ENCODE data around the gene TFDP1.

TFDP1 gene

GRCh38 chr13:113634279-113635047 is 49.9 kb downstream of the TFDP1 start:
- no peak for DNase-seq

DNA sequence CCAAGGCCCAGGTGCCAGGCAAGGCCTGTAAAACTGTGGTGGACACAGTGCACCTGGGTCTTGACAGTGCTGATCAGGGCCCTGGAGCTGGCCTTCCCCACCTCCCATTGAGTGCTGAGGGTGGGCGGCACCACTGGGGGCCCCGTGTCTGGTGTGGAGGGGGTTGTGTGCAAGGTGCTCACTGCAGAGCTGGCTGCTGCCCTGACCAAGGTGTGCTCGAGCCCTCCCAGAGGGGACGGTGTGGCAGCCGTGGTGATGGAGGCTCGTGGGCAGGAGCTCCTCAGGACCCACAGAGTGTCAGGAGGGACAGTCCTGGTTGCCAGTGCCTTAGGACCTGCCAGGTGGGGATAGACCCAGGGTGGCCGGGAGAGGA is 50.5 kb downstream of the TFDP1 start:
- no peak for DNase-seq

DNA sequence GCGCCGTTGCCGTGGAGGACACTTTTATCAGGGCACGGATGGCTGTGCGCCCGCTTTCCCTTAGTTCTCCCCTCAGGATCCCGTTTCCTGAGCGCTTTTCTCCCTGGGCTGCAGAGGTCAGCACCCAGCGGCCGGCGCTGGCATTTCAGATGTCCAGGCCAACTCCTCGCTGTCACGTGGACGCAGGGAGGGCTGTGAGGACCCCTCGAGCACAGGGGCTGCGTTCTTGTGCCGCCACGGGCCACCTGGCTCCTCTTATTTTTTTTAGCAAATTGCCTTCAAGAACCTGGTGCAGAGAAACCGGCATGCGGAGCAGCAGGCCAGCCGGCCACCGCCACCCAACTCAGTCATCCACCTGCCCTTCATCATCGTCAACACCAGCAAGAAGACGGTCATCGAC is 51.2 kb downstream of the TFDP1 start:
- no peak for DNase-seq

GRCh38 chr13:113636266-113636963 is 51.9 kb downstream of the TFDP1 start:
- no peak for DNase-seq

DNA sequence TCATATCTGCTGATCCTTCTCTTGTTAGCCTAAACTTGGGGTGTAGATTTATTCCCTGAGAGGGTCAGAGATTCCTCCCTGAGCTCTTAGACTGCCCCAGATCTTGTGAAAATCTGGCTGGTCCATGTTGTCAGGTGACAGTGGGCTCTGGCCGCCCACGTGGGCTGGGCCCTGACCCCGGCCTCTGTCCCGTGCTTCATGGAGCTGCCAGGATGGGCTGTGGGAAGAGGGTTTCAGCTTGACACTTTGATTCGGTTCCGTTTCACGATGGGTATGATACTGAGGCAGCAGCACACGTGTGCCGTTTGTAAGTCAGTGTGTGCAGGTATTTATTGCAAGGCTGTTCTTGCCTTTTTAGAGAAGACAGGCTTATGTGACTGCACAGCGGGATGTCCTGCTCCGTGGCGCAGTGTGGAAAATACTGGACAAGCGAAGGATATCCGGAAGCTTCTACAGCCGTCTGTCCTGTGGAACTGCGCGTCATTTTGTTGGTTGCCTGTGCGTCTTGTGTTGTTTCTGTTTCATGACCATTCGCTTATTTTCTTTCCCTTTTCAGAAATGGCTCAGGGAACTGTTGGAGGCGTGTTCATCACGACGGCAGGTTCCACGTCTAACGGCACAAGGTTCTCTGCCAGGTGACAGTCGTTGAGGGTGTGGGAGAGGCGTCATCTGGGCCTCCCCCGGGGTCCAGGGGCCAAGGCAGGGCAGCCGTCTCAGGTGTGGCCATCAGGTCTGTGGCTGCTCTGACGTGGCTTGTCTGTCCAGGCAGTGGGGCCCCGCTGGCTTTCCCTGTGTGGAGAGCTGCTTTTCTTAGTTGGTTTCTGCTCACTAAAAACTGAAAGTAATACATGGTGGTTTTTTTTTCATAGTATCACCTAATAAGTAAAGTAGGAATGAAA is 53.0 kb downstream of the TFDP1 start:
- no peak for DNase-seq

GRCh38 chr13:113638173-113638746 is 53.7 kb downstream of the TFDP1 start:
- DNase-seq = no peak

DNA sequence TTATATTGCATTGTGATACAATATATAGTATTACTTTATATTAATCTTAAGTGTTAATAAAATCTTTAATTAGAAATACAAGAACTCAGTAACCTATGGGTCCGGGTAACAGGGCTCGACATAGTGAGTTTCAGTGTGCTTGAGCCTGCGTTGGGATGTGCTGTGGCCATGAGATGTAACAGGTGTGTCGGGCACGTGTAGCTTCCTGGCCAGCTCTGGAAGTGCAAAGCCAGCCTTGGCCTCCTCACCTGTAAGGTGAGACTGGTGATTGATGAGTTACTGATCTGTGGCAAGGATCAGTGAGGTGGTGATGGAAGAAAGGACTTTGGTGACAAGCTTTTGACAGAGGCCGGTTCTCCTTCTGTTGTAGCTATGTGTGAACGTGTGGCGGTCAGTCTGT is 54.3 kb downstream of the TFDP1 start:
- DNase-seq = no peak

DNA sequence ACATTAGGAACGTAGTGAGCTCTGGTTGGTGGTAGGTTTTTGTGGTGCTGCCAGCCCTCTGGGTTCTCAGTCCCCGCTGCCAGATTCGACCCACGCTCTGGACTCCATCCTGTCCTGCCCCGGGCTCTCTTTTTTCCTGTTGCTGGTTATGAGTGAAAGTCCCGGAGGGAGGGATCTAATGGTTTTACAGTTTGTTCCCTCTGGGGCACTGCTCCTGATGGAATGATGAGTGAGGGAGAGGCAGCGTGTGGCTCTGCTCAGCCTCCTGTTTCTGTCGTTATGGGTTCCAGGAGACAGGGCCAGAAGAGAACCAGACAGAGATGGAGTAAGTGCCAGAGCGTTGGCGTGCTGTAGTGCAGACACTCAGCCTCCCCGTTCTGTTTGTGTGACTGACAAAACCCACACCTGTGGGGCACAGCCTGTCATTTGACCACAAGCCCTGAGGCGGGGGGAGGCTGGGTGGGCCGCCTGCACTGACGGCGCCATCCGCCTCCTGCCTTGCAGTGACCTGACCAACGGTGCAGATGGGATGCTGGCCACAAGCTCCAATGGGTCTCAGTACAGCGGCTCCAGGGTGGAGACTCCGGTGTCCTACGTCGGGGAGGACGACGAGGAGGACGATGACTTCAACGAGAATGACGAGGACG is 55.2 kb downstream of the TFDP1 start:
- no peak for DNase-seq

- no peak for DNase-seq
These were observed 56.9 kb downstream of the TFDP1 start for GRCh38 chr13:113641426-113641825.

DNA sequence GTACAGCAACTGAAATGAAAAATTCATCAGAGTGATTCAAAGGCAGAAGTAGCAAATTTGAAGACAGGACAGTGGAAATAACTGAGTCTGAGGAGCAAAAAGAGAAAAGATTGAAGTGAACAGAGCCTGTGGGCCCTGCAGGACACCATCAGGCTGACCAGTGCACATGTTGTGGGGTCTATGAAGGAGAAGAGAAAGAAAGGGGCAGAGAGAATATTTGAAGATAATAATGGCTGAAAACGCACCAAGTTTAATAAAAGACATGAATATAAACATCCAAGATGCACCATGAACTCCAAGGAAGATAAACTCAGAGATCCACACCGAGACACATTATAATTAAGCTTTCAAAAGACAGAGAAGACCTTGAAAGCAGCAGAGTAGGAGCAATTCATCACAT is 58.0 kb downstream of the TFDP1 start:
- DNase-seq = no peak

DNA sequence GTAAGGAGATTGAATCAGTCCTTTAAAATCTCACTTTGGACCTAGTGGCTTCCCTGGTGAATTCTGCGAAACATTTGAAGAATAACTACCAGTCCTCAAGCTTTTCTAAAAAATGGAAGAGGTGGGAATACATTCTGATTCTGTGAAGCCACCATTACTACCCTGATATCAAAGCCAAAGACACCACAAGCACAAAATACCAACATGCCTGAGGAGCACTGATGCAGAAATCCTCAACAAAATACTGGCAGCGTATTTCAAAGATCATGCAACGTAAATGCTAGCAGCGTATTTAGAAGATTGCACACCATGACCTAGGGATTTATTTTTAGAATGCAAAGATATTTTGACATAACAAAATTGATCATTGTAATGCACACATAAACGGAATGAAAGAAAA is 59.0 kb downstream of the TFDP1 start:
- DNase-seq = no peak

DNA sequence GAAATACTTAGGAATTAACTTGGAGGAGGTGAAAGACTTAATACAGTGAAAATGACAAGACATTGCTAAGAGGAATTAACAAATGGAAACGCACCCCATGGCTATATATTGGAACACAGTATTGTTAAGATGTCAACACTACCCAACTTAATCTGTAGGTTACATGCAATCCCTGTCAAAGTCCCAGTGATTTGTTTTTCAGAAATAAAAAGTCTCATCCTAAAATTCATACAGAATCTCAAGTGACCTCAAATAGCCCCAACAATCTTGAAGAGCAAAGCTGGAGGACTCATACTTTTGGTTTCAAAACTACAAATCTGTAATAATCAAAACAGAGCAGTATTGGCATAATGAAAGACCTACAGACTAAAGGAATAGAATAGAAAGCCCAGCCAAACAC is 60.2 kb downstream of the TFDP1 start:
- DNase-seq = no peak

DNA sequence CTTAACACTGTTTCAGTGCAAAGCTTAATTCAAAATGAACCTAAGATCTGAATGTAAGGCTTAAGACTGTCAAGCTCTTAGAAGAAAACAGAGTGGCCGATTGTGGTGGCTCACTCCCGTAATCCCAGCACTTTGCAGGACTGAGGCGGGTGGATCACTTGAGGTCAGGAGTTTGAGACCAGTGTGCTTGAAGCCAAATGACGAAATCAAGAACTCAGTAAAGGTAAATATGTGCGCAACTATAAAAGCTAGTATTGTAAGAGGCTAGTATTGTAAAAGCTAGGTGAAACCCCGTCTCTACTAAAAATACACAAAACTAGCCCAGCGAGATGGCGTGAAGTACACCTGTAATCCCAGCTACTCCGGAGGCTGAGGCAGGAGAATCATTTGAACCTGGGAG is 60.8 kb downstream of the TFDP1 start:
- no peak for DNase-seq

DNA sequence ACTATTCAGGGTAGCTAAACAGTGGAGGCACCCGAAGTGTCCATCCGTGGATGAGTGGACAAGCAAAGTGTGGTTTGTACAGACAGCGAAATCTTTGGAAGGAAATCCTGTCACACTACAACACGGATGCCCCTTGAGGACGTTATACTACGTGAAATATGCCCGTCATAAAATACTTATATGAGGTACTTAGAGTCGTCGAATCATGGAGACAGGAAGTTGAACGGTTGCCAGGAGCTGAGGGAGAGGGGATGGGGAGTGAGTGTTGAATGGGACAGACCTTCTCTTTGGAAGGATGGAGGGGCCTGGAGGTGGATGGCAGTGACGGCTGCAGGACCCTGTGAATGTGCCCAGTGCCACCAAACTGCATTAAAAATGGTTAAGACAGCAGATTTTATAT is 61.8 kb downstream of the TFDP1 start:
- DNase-seq = no peak

DNA sequence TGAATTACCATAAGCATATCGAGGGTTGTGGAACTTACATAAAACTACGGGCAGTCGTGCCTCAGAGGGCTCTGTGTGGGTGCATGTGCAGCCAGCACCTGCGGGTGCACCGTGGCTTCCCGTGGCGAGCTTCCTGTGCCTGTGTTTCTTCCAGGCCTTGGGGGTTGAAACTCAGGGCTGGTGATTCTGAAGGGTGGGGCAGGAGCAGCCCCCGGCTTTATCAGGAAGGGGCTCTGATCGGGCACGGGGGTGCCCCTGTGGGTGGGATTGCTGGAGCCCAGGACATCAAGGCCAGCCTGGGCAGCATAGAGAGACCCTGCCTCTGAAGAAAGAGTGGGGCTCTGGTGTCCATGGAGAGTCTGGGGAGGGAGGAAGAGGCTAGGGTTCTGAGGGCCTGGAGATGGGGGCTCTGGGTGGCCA is 62.4 kb downstream of the TFDP1 start:
- no peak for DNase-seq

GRCh38 chr13:113647351-113648215 is 63.0 kb downstream of the TFDP1 start:
- no peak for DNase-seq

GRCh38 chr13:113648216-113648610 is 63.7 kb downstream of the TFDP1 start:
- DNase-seq = no peak

DNA sequence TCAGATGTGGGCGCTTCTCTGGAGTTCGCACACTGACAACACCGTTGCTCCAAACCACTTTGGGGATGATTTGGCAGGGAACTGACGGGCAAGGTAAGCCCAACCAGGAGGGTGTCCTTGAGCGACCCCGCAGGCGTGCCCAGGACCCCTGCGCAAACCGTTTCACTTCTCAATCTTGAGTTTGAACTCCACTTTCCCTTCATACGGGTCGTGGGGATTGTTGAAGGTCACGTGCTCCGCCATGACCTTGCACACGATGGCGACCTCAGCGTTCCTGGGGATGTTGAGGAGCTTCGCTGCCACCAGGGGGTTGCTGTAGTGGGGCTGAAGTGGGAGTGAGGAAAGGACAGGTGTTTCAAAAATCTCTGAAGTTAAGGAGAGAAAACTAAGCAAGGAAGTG is 64.7 kb downstream of the TFDP1 start:
- no peak for DNase-seq

GRCh38 chr13:113650275-113650674 is 65.7 kb downstream of the TFDP1 start:
- no peak for DNase-seq

DNA sequence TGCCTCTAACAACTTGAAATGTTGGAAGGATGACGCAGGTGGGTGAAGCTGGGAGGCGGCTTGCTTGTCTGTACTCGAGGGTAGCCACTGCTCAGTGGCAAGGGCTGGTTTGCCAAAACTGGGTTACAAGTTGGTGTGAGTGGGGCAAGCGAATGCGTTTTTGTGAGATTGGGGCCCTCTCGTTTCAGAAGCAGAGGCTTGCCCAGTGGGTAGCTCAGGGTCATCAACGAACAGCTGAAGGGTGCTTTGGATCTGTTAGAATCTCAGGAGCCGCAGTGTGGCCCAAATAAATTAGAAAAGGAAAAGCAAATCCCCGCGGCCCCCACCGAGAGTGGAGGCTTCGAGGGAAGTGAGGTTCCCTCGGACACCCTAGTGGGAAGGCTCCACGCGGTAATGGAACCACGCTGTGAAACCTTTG is 66.2 kb downstream of the TFDP1 start:
- DNase-seq = no peak

Measured in fibroblast of skin of abdomen (primary cell).